H1 (cell line): ENCODE data around the gene C3orf18. TPM values are rescaled to one million over a fixed set of nuclear protein-coding genes. Genes with fewer than 3 reads are reported as not detected.

Experiments
- CEBPB ChIP-seq: IDR thresholded peaks from 2 replicates; pipeline ENCODE4 v1.6.1; 2012; ENCODE audit warnings: low read depth, low read length
- FOSL1 ChIP-seq: IDR thresholded peaks from 2 replicates; pipeline ENCODE4 v1.6.1; 2011; ENCODE audit warnings: mild to moderate bottlenecking, low read depth, low read length, moderate library complexity; ENCODE audit not compliant: insufficient read depth
- GTF2F1 ChIP-seq: IDR thresholded peaks from 2 replicates; pipeline ENCODE4 v1.6.1; 2012; ENCODE audit warnings: low read depth, low read length, improper control_type of control experiment, borderline replicate concordance
- KDM1A ChIP-seq: fragments of 200-600, 300-600 bp; sonication (generic); IDR thresholded peaks from 2 replicates; pipeline ENCODE4 v1.7.1; 2016; ENCODE audit warnings: mild to moderate bottlenecking, low read length, borderline replicate concordance
- RNF2 ChIP-seq: fragments of 200-900, 300-1000 bp; sonication (generic); IDR thresholded peaks from 2 replicates; pipeline ENCODE4 v1.7.1; 2016; ENCODE audit warnings: borderline replicate concordance, low read depth, mild to moderate bottlenecking, antibody characterized with exemption, low read length; ENCODE audit not compliant: poor library complexity, severe bottlenecking; ENCODE audit errors: missing control alignments
- SIN3A ChIP-seq, 2 experiments: IDR thresholded peaks in 1 of 2; conservative IDR thresholded peaks in 1 of 2; 2 replicates each; pipeline ENCODE4 v1.6.1; 2011 to 2012; ENCODE audit warnings: low read length in 2 of 2, improper control_type of control experiment in 1 of 2, low read depth in 1 of 2, mild to moderate bottlenecking in 1 of 2
- ZNF274 ChIP-seq: IDR thresholded peaks from 2 replicates; pipeline ENCODE4 v1.7.0; 2012; ENCODE audit warnings: low read length, borderline replicate concordance; ENCODE audit errors: extremely low read depth
- polyA plus RNA-seq, 7 experiments: library from polyadenylated mRNA; depleted of rRNA in 3 of 7; stranded (reverse) in 5 of 7; unstranded in 2 of 7; fragments of >200 nt in 5 of 7; fragments of 200-250 nt in 2 of 7; gene quantifications; 1 replicate in 5 of 7; 2 replicates in 1 of 7; 4 replicates in 1 of 7; pipeline versions ENCODE4 v1.2.1 to v1.2.3, GENCODE V29; 2011 to 2013; ENCODE audit warnings: missing spikeins in 2 of 7, mixed read lengths in 2 of 7
- total RNA-seq: library from RNA; stranded (reverse); fragmentation: NEBNext Ultra II Directional; extraction: Animal tissue kit (Norgen Biotek cat#: 25700); gene quantifications from 2 replicates; pipeline ENCODE4 v1.2.1, GENCODE V29; 2021
- TF ChIP-seq, protein P1 (sequence below): fragments of 300-600 bp; sonication (generic); IDR thresholded peaks from 2 replicates; pipeline ENCODE4 v1.7.1; 2012; ENCODE audit warnings: low read length, moderate library complexity, mild to moderate bottlenecking, inconsistent platforms; ENCODE audit not compliant: insufficient replicate concordance
- TF ChIP-seq, protein P2 (sequence below): IDR thresholded peaks from 2 replicates; pipeline ENCODE4 v1.6.1; 2011; ENCODE audit warnings: low read depth, mild to moderate bottlenecking, low read length; ENCODE audit not compliant: insufficient read depth

Gene C3orf18
- total and polyA plus RNA-seq, 2 of the 8 experiments (the other 6 are each of a cell fraction or from before 2014, with no cell fraction given) = 7.5 to 15.0 TPM

GRCh38 chr3:50577348-50577747 lies 9.8 kb upstream of the C3orf18 start (continued):
- TF ChIP-seq, protein P1, sequence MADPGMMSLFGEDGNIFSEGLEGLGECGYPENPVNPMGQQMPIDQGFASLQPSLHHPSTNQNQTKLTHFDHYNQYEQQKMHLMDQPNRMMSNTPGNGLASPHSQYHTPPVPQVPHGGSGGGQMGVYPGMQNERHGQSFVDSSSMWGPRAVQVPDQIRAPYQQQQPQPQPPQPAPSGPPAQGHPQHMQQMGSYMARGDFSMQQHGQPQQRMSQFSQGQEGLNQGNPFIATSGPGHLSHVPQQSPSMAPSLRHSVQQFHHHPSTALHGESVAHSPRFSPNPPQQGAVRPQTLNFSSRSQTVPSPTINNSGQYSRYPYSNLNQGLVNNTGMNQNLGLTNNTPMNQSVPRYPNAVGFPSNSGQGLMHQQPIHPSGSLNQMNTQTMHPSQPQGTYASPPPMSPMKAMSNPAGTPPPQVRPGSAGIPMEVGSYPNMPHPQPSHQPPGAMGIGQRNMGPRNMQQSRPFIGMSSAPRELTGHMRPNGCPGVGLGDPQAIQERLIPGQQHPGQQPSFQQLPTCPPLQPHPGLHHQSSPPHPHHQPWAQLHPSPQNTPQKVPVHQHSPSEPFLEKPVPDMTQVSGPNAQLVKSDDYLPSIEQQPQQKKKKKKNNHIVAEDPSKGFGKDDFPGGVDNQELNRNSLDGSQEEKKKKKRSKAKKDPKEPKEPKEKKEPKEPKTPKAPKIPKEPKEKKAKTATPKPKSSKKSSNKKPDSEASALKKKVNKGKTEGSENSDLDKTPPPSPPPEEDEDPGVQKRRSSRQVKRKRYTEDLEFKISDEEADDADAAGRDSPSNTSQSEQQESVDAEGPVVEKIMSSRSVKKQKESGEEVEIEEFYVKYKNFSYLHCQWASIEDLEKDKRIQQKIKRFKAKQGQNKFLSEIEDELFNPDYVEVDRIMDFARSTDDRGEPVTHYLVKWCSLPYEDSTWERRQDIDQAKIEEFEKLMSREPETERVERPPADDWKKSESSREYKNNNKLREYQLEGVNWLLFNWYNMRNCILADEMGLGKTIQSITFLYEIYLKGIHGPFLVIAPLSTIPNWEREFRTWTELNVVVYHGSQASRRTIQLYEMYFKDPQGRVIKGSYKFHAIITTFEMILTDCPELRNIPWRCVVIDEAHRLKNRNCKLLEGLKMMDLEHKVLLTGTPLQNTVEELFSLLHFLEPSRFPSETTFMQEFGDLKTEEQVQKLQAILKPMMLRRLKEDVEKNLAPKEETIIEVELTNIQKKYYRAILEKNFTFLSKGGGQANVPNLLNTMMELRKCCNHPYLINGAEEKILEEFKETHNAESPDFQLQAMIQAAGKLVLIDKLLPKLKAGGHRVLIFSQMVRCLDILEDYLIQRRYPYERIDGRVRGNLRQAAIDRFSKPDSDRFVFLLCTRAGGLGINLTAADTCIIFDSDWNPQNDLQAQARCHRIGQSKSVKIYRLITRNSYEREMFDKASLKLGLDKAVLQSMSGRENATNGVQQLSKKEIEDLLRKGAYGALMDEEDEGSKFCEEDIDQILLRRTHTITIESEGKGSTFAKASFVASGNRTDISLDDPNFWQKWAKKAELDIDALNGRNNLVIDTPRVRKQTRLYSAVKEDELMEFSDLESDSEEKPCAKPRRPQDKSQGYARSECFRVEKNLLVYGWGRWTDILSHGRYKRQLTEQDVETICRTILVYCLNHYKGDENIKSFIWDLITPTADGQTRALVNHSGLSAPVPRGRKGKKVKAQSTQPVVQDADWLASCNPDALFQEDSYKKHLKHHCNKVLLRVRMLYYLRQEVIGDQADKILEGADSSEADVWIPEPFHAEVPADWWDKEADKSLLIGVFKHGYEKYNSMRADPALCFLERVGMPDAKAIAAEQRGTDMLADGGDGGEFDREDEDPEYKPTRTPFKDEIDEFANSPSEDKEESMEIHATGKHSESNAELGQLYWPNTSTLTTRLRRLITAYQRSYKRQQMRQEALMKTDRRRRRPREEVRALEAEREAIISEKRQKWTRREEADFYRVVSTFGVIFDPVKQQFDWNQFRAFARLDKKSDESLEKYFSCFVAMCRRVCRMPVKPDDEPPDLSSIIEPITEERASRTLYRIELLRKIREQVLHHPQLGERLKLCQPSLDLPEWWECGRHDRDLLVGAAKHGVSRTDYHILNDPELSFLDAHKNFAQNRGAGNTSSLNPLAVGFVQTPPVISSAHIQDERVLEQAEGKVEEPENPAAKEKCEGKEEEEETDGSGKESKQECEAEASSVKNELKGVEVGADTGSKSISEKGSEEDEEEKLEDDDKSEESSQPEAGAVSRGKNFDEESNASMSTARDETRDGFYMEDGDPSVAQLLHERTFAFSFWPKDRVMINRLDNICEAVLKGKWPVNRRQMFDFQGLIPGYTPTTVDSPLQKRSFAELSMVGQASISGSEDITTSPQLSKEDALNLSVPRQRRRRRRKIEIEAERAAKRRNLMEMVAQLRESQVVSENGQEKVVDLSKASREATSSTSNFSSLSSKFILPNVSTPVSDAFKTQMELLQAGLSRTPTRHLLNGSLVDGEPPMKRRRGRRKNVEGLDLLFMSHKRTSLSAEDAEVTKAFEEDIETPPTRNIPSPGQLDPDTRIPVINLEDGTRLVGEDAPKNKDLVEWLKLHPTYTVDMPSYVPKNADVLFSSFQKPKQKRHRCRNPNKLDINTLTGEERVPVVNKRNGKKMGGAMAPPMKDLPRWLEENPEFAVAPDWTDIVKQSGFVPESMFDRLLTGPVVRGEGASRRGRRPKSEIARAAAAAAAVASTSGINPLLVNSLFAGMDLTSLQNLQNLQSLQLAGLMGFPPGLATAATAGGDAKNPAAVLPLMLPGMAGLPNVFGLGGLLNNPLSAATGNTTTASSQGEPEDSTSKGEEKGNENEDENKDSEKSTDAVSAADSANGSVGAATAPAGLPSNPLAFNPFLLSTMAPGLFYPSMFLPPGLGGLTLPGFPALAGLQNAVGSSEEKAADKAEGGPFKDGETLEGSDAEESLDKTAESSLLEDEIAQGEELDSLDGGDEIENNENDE = no peak
- no peak for TF ChIP-seq KDM1A
- TF ChIP-seq GTF2F1 = no peak
- no peak for TF ChIP-seq CEBPB
- no peak for TF ChIP-seq RNF2
- no peak for TF ChIP-seq SIN3A (conservative IDR thresholded peaks at IDR 0.05 in 1 of 2, IDR thresholded peaks at IDR 0.05 in 1 of 2; ENCODE audit: low read depth in 1 of 2, low read length in 2 of 2)
- TF ChIP-seq ZNF274 = no peak
- no peak for TF ChIP-seq FOSL1
- TF ChIP-seq, protein P2, sequence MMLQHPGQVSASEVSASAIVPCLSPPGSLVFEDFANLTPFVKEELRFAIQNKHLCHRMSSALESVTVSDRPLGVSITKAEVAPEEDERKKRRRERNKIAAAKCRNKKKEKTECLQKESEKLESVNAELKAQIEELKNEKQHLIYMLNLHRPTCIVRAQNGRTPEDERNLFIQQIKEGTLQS = no peak
